ENCODE measurements around the gene DNAJC6. TPM values are rescaled to one million over a fixed set of nuclear protein-coding genes. Genes with fewer than 3 reads are reported as not detected.
A peak's percentile ranks its signal among the peaks of the same experiment; 100 is the strongest.

Gene DNAJC6
- total RNA-seq, 1 donor from 2014 or later = 16.7 TPM

DNA sequence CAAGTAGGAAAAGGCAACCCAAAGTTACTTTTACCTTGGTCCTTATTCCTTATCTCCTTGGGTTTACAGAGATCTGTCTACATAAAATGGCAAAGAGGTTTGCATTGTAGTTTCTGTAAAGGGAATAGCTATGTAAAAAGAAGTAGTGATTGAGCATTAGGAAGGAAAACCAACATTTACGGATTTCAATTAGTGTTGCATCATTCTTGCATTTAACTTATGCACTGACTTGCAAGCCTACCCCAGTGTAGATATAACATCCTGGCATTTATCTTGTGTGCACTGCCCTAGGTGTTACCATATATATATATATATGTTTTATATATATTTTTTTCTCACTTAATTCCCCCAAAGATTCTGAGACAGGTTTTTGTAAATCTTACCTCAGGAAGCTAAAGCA lies 107.4 kb downstream of the DNAJC6 start:
- H3K27me3 Mint-ChIP-seq (ENCODE audit: low read depth) = no peaks in the 10 kb centered on the region
- peaks cover 46% of the 10 kb centered on the region for H3K4me1 Mint-ChIP-seq (ENCODE audit: low read depth)
- H3K4me3 Mint-ChIP-seq (ENCODE audit: unreplicated experiment) = no peak overlapping the region
- no peak for DNase-seq (ENCODE audit: low spot score)
- no peaks in the 10 kb centered on the region for H3K9me3 Mint-ChIP-seq (ENCODE audit: low read depth)
- TF ChIP-seq, protein P1, sequence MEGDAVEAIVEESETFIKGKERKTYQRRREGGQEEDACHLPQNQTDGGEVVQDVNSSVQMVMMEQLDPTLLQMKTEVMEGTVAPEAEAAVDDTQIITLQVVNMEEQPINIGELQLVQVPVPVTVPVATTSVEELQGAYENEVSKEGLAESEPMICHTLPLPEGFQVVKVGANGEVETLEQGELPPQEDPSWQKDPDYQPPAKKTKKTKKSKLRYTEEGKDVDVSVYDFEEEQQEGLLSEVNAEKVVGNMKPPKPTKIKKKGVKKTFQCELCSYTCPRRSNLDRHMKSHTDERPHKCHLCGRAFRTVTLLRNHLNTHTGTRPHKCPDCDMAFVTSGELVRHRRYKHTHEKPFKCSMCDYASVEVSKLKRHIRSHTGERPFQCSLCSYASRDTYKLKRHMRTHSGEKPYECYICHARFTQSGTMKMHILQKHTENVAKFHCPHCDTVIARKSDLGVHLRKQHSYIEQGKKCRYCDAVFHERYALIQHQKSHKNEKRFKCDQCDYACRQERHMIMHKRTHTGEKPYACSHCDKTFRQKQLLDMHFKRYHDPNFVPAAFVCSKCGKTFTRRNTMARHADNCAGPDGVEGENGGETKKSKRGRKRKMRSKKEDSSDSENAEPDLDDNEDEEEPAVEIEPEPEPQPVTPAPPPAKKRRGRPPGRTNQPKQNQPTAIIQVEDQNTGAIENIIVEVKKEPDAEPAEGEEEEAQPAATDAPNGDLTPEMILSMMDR (IDR thresholded peaks at IDR 0.05) = no peak
- H3K36me3 Mint-ChIP-seq (ENCODE audit: low read depth) = peaks cover 9% of the 10 kb centered on the region
- H3K27ac Mint-ChIP-seq (ENCODE audit: unreplicated experiment) = no peak overlapping the region

DNA sequence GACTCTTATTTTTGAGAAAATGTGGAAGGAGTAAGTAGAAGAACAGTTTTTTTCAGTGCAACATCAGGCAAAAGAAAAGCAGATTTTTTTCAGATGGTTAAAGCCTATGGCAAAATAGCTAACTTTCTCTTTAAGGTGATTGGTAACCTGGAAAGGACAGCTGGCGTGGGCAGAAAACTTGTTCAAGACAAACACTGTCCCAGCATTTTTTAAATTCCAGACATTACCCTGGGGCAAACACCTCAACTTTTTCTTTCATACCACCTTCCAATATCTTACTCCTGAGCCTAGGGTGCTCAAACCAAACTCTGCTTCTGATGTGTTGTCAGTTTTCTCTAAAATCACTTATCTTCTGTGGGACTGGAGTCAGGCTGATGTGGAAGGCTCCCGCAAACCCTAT lies 108.4 kb downstream of the DNAJC6 start:
- Mint-ChIP-seq H3K27me3 (ENCODE audit: low read depth) (no peaks in the 10 kb centered on the region), H3K4me3 (ENCODE audit: unreplicated experiment) (no peak overlapping the region), H3K36me3 (ENCODE audit: low read depth) (peaks cover 5% of the 10 kb centered on the region), H3K9me3 (ENCODE audit: low read depth) (no peaks in the 10 kb centered on the region), H3K4me1 (ENCODE audit: low read depth) (peaks cover 38% of the 10 kb centered on the region), H3K27ac (ENCODE audit: unreplicated experiment) (peak overlapping the region; percentile 46)
- DNase-seq (ENCODE audit: low spot score) = no peak
- TF ChIP-seq, protein P1 (IDR thresholded peaks at IDR 0.05) = no peak

DNA sequence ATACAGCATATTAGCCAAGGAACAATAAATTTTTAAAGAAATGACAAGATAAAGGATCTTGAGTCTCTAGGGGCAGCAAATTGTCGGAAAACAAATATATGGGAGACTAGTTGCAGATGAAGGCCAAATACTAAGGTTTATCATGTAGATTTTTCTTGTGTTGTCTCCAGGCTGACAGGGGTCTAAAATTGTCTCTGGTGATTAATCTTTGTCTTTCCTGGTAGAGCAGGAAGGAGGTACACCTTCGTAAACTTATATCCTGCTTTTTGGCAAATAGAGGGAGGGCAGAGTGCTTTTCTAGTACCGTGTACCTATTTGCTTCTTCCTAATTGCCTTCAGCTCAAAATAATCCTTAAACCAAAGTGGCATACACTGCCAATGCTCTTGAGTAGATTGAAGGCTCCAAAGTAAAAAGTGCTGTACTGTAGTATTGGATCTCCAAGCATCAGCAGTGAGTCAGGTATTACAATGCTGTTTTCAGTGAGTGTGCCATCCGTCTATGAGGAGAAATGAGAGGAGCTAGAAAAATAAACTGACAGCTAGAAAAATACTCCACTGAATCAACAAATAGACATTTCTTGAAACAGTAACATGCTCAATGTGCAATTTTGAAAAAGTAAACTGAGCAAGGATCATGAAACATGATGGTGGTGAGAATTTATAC lies 109.3 kb downstream of the DNAJC6 start:
- H3K4me3 Mint-ChIP-seq (ENCODE audit: unreplicated experiment) = no peak overlapping the region
- H3K27me3 Mint-ChIP-seq (ENCODE audit: low read depth) = no peaks in the 10 kb centered on the region
- peak overlapping the region; percentile 99 for H3K27ac Mint-ChIP-seq (ENCODE audit: unreplicated experiment)
- DNase-seq (ENCODE audit: low spot score) = no peak
- TF ChIP-seq, protein P1 (IDR thresholded peaks at IDR 0.05) = no peak
- no peaks in the 10 kb centered on the region for H3K9me3 Mint-ChIP-seq (ENCODE audit: low read depth)
- H3K36me3 Mint-ChIP-seq (ENCODE audit: low read depth) = peaks cover 2% of the 10 kb centered on the region
- H3K4me1 Mint-ChIP-seq (ENCODE audit: low read depth) = peaks cover 34% of the 10 kb centered on the region

DNA sequence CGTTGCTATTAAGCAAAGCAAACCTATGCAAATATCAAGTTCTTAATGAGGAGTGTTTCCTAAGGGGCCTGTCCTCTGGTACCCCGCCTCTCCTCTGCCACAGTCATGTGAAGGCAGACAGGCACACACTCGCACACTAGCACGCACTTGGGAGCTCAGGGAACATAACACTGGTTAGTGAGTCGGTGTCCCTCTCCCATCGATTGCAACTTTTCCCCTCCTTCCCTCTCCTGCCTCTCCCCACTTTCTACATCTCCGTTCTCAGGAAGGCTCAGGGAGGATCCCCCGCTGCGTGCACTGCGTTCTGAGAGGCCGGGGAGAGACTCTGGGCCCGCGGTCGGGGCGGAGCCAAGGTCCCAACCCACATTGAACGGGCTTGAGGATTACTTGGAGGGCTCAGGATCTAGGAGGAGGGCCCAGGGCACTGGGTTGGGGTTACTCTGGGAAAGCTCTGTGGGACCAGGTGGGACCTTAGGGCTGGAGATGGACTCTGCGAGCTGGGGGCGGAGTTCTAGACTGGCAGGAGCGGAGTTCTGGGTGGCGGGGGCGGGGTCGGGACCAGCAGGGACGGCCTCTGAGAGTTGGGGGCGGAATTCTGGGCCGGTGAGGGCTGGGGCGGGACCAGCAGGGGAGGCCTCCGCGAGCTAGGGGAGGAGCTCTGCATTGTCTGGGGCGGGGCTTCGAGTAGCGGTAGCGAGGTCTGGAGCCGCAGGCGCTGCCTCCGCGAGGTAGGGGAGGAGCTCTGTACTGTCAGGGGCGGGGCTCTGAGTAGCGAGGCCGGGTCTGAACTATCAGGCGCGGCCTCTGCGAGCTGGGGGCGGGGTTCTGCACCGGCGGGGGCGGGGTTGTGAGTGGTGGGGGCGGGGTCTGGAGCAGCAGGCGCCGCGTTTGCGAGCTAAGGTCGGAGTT lies 110.6 kb downstream of the DNAJC6 start:
- peak; percentile 99 for DNase-seq (ENCODE audit: low spot score)
- TF ChIP-seq, protein P1 (IDR thresholded peaks at IDR 0.05) = no peak
- no peak overlapping the region for H3K4me3 Mint-ChIP-seq (ENCODE audit: unreplicated experiment)
- H3K27ac Mint-ChIP-seq (ENCODE audit: unreplicated experiment) = peak overlapping the region; percentile 99
- H3K27me3 Mint-ChIP-seq (ENCODE audit: low read depth) = no peaks in the 10 kb centered on the region
- no peaks in the 10 kb centered on the region for H3K36me3 Mint-ChIP-seq (ENCODE audit: low read depth)
- H3K9me3 Mint-ChIP-seq (ENCODE audit: low read depth) = no peaks in the 10 kb centered on the region
- H3K4me1 Mint-ChIP-seq (ENCODE audit: low read depth) = peaks cover 35% of the 10 kb centered on the region

DNA sequence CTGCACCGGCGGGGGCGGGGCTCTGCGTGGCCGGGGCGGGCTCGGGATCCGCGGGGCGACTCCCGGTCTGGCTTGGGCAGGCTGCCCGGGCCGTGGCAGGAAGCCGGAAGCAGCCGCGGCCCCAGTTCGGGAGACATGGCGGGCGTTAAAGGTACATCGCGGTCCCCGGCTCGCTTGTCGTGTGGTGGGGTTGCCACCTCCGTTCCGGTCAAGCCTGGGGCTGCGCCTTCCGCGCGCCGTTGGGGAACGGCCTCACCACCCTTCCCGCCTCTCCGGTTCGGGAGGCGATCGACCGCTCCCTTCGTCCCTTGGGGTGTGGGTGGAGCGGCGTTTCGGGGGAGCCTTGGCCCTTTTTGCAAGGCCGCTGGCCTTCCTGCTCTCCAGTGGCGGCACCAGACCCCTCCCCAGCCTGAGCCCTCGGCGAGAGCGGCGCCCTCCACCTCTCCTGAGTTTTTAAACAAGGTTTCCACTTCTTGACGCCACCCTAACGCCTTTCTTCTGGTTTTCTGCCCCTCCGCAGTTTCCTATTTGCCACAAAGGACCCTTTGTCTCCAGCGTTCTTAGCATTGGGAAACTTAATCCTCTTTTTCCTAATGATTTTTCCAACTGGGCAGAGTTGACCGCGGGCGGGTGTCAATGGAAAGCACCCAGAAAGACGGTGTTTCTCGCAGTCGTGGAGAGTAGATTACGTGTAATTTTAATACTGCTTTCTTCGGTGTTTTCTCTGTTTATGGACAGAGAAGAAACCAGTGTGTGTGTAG lies 111.4 kb downstream of the DNAJC6 start, which contains the start of the genes LEPR and LEPROT:
TSS of gene LEPR (plus strand) at position 79 of the 761 bp plus-strand sequence. CDS start 144,898 bp downstream, outside the sequence.
TSS of gene LEPROT (plus strand) at position 79 of the 761 bp plus-strand sequence. CDS start at position 136, 57 bp downstream.
- Mint-ChIP-seq H3K27ac (ENCODE audit: unreplicated experiment) (peak within 1 kb of the TSS; percentile 99), H3K4me3 (ENCODE audit: unreplicated experiment) (no peak within 1 kb of the TSS), H3K9me3 (ENCODE audit: low read depth) (no peaks in the 10 kb centered on the region), H3K4me1 (ENCODE audit: low read depth) (peaks cover 42% of the 10 kb centered on the region), H3K27me3 (ENCODE audit: low read depth) (no peaks in the 10 kb centered on the region), H3K36me3 (ENCODE audit: low read depth) (peaks cover 4% of the 10 kb centered on the region)
- no peak for DNase-seq (ENCODE audit: low spot score)
- TF ChIP-seq, protein P1 (IDR thresholded peaks at IDR 0.05) = peak; percentile 21
